ENCODE measurements around the gene CCDC174.

Gene CCDC174

GRCh38 chr3:14640734-14641133 lies 10.8 kb upstream of the CCDC174 start:
- H3K4me3 ChIP-seq (ENCODE audit: low read depth, low read length) = no peak overlapping the region
- no peak for DNase-seq (ENCODE audit: low read depth)
- no peak for TF ChIP-seq CTCF (IDR thresholded peaks at IDR 0.05; ENCODE audit: insufficient read depth, low read depth, low read length, missing control alignments)

- H3K4me3 ChIP-seq (ENCODE audit: low read depth, low read length) = no peak overlapping the region
- DNase-seq (ENCODE audit: low read depth) = no peak
- TF ChIP-seq CTCF (IDR thresholded peaks at IDR 0.05; ENCODE audit: insufficient read depth, low read depth, low read length, missing control alignments) = no peak
These were observed 10.2 kb upstream of the CCDC174 start for GRCh38 chr3:14641346-14641745.

- no peak for TF ChIP-seq CTCF (IDR thresholded peaks at IDR 0.05; ENCODE audit: insufficient read depth, low read depth, low read length, missing control alignments)
- DNase-seq (ENCODE audit: low read depth) = no peak
- H3K4me3 ChIP-seq (ENCODE audit: low read depth, low read length) = no peak overlapping the region
These were observed 6.1 kb upstream of the CCDC174 start for GRCh38 chr3:14645453-14645852.

- no peak for TF ChIP-seq CTCF (IDR thresholded peaks at IDR 0.05; ENCODE audit: insufficient read depth, low read depth, low read length, missing control alignments)
- DNase-seq (ENCODE audit: low read depth) = no peak
- no peak overlapping the region for H3K4me3 ChIP-seq (ENCODE audit: low read depth, low read length)
These were observed 5.4 kb upstream of the CCDC174 start for GRCh38 chr3:14646131-14646573.

- DNase-seq (ENCODE audit: low read depth) = no peak
- H3K4me3 ChIP-seq (ENCODE audit: low read depth, low read length) = no peak overlapping the region
- TF ChIP-seq CTCF (IDR thresholded peaks at IDR 0.05; ENCODE audit: insufficient read depth, low read depth, low read length, missing control alignments) = no peak
These were observed 4.8 kb upstream of the CCDC174 start for GRCh38 chr3:14646589-14647413.

- DNase-seq (ENCODE audit: low read depth) = no peak
- TF ChIP-seq CTCF (IDR thresholded peaks at IDR 0.05; ENCODE audit: insufficient read depth, low read depth, low read length, missing control alignments) = no peak
- no peak overlapping the region for H3K4me3 ChIP-seq (ENCODE audit: low read depth, low read length)
These were observed 3.3 kb upstream of the CCDC174 start for GRCh38 chr3:14647976-14648955.
